Central memory CD8-positive, alpha-beta T cell (primary cell): ENCODE measurements around the gene CD8B.
A peak's percentile ranks its signal among the peaks of the same experiment; 100 is the strongest.

Source experiments
- ATAC-seq: fragments of 150-1000 bp; cut with Tn5 transposase; replicated peaks from 2 replicates; pipeline ENCODE4 v1.10.0; 2022; ENCODE audit warnings: mild to moderate bottlenecking, moderate FRiP score, moderate number of reproducible peaks; ENCODE audit not compliant: poor library complexity, severe bottlenecking; ENCODE audit errors: extremely low read depth
- DNase-seq, 2 donors: peaks; one replicate each; pipeline ENCODE4 v3.0.0; 2021; ENCODE audit warnings: low spot score in 2 of 2
- H3K27ac Mint-ChIP-seq: one replicate; pipeline ENCODE4 v1.8.0; 2022; ENCODE audit warnings: low read depth, mild to moderate bottlenecking, moderate library complexity, mixed read lengths
- H3K27me3 Mint-ChIP-seq: one replicate; pipeline ENCODE4 v1.8.0; 2022; ENCODE audit warnings: mixed read lengths
- H3K36me3 Mint-ChIP-seq: one replicate; pipeline ENCODE4 v1.8.0; 2022; ENCODE audit warnings: mild to moderate bottlenecking, moderate library complexity, mixed read lengths; ENCODE audit not compliant: insufficient read depth
- H3K4me1 Mint-ChIP-seq: one replicate; pipeline ENCODE4 v1.8.0; 2022; ENCODE audit warnings: mixed read lengths
- H3K4me3 Mint-ChIP-seq: one replicate; pipeline ENCODE4 v1.8.0; 2022; ENCODE audit warnings: mild to moderate bottlenecking, moderate library complexity, mixed read lengths
- H3K9me3 Mint-ChIP-seq: one replicate; pipeline ENCODE4 v1.8.0; 2022; ENCODE audit warnings: mixed read lengths

CD8B gene

GRCh38 chr2:86831537-86831936, 30.1 kb downstream of the CD8B start:
- ATAC-seq, result no peak

GRCh38 chr2:86826951-86827350, 34.7 kb downstream of the CD8B start:
- H3K4me3 Mint-ChIP-seq, result peak overlapping the region; percentile 83
- H3K4me1 Mint-ChIP-seq, result peaks cover 77% of the 10 kb centered on the region
- ATAC-seq, result no peak
- H3K36me3 Mint-ChIP-seq, result peaks cover 36% of the 10 kb centered on the region
- no peaks in the 10 kb centered on the region for H3K27me3 Mint-ChIP-seq
- DNase-seq, result no peak
- peak overlapping the region; percentile 98 for H3K27ac Mint-ChIP-seq
- H3K9me3 Mint-ChIP-seq, result no peaks in the 10 kb centered on the region

More at GRCh38 chr2:86831537-86831936, 30.1 kb downstream of the CD8B start:
- no peaks in the 10 kb centered on the region for H3K9me3 Mint-ChIP-seq
- H3K36me3 Mint-ChIP-seq, result peaks cover 8% of the 10 kb centered on the region
- peaks cover 60% of the 10 kb centered on the region for H3K4me1 Mint-ChIP-seq
- no peak for DNase-seq
- no peaks in the 10 kb centered on the region for H3K27me3 Mint-ChIP-seq
- H3K4me3 Mint-ChIP-seq, result no peak overlapping the region
- H3K27ac Mint-ChIP-seq, result peak overlapping the region; percentile 60

- H3K27ac Mint-ChIP-seq, result peak overlapping the region; percentile 98
- no peaks in the 10 kb centered on the region for H3K9me3 Mint-ChIP-seq
- ATAC-seq (peak; percentile 92), DNase-seq (peak; percentile 60 to 91)
- H3K4me3 Mint-ChIP-seq, result peak overlapping the region; percentile 83
- H3K27me3 Mint-ChIP-seq, result no peaks in the 10 kb centered on the region
- H3K36me3 Mint-ChIP-seq, result peaks cover 46% of the 10 kb centered on the region
- peaks cover 82% of the 10 kb centered on the region for H3K4me1 Mint-ChIP-seq
Measured at GRCh38 chr2:86825693-86826381, 35.8 kb downstream of the CD8B start.

GRCh38 chr2:86825036-86825692, 36.5 kb downstream of the CD8B start:
- H3K4me3 Mint-ChIP-seq, result peak overlapping the region; percentile 83
- H3K27me3 Mint-ChIP-seq, result no peaks in the 10 kb centered on the region
- ATAC-seq (peak; percentile 13), DNase-seq (no peak)
- H3K36me3 Mint-ChIP-seq, result peaks cover 47% of the 10 kb centered on the region
- peaks cover 84% of the 10 kb centered on the region for H3K4me1 Mint-ChIP-seq
- H3K9me3 Mint-ChIP-seq, result no peaks in the 10 kb centered on the region
- H3K27ac Mint-ChIP-seq, result peak overlapping the region; percentile 98

GRCh38 chr2:86822668-86823345, 38.9 kb downstream of the CD8B start:
- Mint-ChIP-seq H3K27ac (peak overlapping the region; percentile 98), H3K4me3 (peak overlapping the region; percentile 83), H3K4me1 (peaks cover 82% of the 10 kb centered on the region), H3K27me3 (no peaks in the 10 kb centered on the region), H3K9me3 (no peaks in the 10 kb centered on the region), H3K36me3 (peaks cover 51% of the 10 kb centered on the region)
- DNase-seq (no peak), ATAC-seq (no peak)

GRCh38 chr2:86821842-86822241, 39.8 kb downstream of the CD8B start:
- no peak for DNase-seq
- Mint-ChIP-seq H3K27ac (peak overlapping the region; percentile 98), H3K9me3 (no peaks in the 10 kb centered on the region), H3K36me3 (peaks cover 51% of the 10 kb centered on the region), H3K4me3 (peak overlapping the region; percentile 83), H3K4me1 (peaks cover 81% of the 10 kb centered on the region), H3K27me3 (no peaks in the 10 kb centered on the region)
- no peak for ATAC-seq

GRCh38 chr2:86821306-86821705, 40.4 kb downstream of the CD8B start:
- H3K27me3 Mint-ChIP-seq, result no peaks in the 10 kb centered on the region
- peaks cover 49% of the 10 kb centered on the region for H3K36me3 Mint-ChIP-seq
- peak overlapping the region; percentile 83 for H3K4me3 Mint-ChIP-seq
- H3K4me1 Mint-ChIP-seq, result peaks cover 83% of the 10 kb centered on the region
- H3K9me3 Mint-ChIP-seq, result no peaks in the 10 kb centered on the region
- peak overlapping the region; percentile 98 for H3K27ac Mint-ChIP-seq
- peak in 1 of 2 donors; percentile 31 for DNase-seq
- ATAC-seq, result peak; percentile 4

GRCh38 chr2:86818957-86819356, 42.7 kb downstream of the CD8B start:
- Mint-ChIP-seq H3K9me3 (no peaks in the 10 kb centered on the region), H3K27me3 (no peaks in the 10 kb centered on the region), H3K4me1 (peaks cover 75% of the 10 kb centered on the region), H3K27ac (peak overlapping the region; percentile 98), H3K4me3 (peak overlapping the region; percentile 57), H3K36me3 (peaks cover 48% of the 10 kb centered on the region)
- ATAC-seq (no peak), DNase-seq (no peak)

- DNase-seq, result no peak
- no peak for ATAC-seq
- Mint-ChIP-seq H3K9me3 (no peaks in the 10 kb centered on the region), H3K27ac (peak overlapping the region; percentile 98), H3K36me3 (peaks cover 47% of the 10 kb centered on the region), H3K4me1 (peaks cover 74% of the 10 kb centered on the region), H3K4me3 (peak overlapping the region; percentile 57), H3K27me3 (no peaks in the 10 kb centered on the region)
Measured at GRCh38 chr2:86818114-86818801, 43.4 kb downstream of the CD8B start.

GRCh38 chr2:86815611-86816010, 46.1 kb downstream of the CD8B start:
- Mint-ChIP-seq H3K9me3 (no peaks in the 10 kb centered on the region), H3K27me3 (no peaks in the 10 kb centered on the region), H3K36me3 (peaks cover 46% of the 10 kb centered on the region), H3K27ac (peak overlapping the region; percentile 88), H3K4me3 (peak overlapping the region; percentile 52), H3K4me1 (peaks cover 78% of the 10 kb centered on the region)
- ATAC-seq (peak; percentile 73), DNase-seq (no peak)

- peaks cover 76% of the 10 kb centered on the region for H3K4me1 Mint-ChIP-seq
- no peak for ATAC-seq
Measured at GRCh38 chr2:86809481-86810121, 52.1 kb downstream of the CD8B start.

More at GRCh38 chr2:86809481-86810121, 52.1 kb downstream of the CD8B start:
- no peaks in the 10 kb centered on the region for H3K9me3 Mint-ChIP-seq
- no peaks in the 10 kb centered on the region for H3K27me3 Mint-ChIP-seq
- peak overlapping the region; percentile 87 for H3K4me3 Mint-ChIP-seq
- peaks cover 35% of the 10 kb centered on the region for H3K36me3 Mint-ChIP-seq
- peak overlapping the region; percentile 93 for H3K27ac Mint-ChIP-seq
- DNase-seq, result no peak
